Measurements from ENCODE around the gene FAAH.

FAAH gene

GRCh38 chr1:46446646-46447498 is 52.8 kb downstream of the FAAH start:
- TF ChIP-seq GATA2 (IDR thresholded peaks at IDR 0.05; ENCODE audit: low read depth, low read length), result no peak
- TF ChIP-seq GATA3 (IDR thresholded peaks at IDR 0.05; ENCODE audit: low read depth, low read length), result no peak

GRCh38 chr1:46447499-46448108 is 53.5 kb downstream of the FAAH start:
- TF ChIP-seq GATA3 (IDR thresholded peaks at IDR 0.05; ENCODE audit: low read depth, low read length) (no peak), GATA2 (IDR thresholded peaks at IDR 0.05; ENCODE audit: low read depth, low read length) (no peak)

GRCh38 chr1:46448109-46448911 is 54.2 kb downstream of the FAAH start:
- TF ChIP-seq GATA3 (IDR thresholded peaks at IDR 0.05; ENCODE audit: low read depth, low read length) (no peak), GATA2 (IDR thresholded peaks at IDR 0.05; ENCODE audit: low read depth, low read length) (0 out of 2 replicates have a peak, but pooled peaks have one; percentile 22)

GRCh38 chr1:46449223-46450159 is 55.4 kb downstream of the FAAH start:
- TF ChIP-seq GATA3 (IDR thresholded peaks at IDR 0.05; ENCODE audit: low read depth, low read length) (no peak), GATA2 (IDR thresholded peaks at IDR 0.05; ENCODE audit: low read depth, low read length) (no peak)

- no peak for TF ChIP-seq GATA3 (IDR thresholded peaks at IDR 0.05; ENCODE audit: low read depth, low read length)
Observed at GRCh38 chr1:46450160-46450517, 56.0 kb downstream of the FAAH start.

GRCh38 chr1:46451948-46452930 is 58.1 kb downstream of the FAAH start:
- no peak for TF ChIP-seq GATA3 (IDR thresholded peaks at IDR 0.05; ENCODE audit: low read depth, low read length)
- TF ChIP-seq GATA2 (IDR thresholded peaks at IDR 0.05; ENCODE audit: low read depth, low read length), result no peak

GRCh38 chr1:46452931-46453325 is 58.8 kb downstream of the FAAH start:
- no peak for TF ChIP-seq GATA2 (IDR thresholded peaks at IDR 0.05; ENCODE audit: low read depth, low read length)
- no peak for TF ChIP-seq GATA3 (IDR thresholded peaks at IDR 0.05; ENCODE audit: low read depth, low read length)

- TF ChIP-seq GATA2 (IDR thresholded peaks at IDR 0.05; ENCODE audit: low read depth, low read length) (no peak), GATA3 (IDR thresholded peaks at IDR 0.05; ENCODE audit: low read depth, low read length) (no peak)
Observed at GRCh38 chr1:46453449-46453848, 59.3 kb downstream of the FAAH start.

GRCh38 chr1:46455951-46456350 is 61.8 kb downstream of the FAAH start:
- TF ChIP-seq GATA2 (IDR thresholded peaks at IDR 0.05; ENCODE audit: low read depth, low read length), result no peak
- TF ChIP-seq GATA3 (IDR thresholded peaks at IDR 0.05; ENCODE audit: low read depth, low read length), result no peak

- TF ChIP-seq GATA2 (IDR thresholded peaks at IDR 0.05; ENCODE audit: low read depth, low read length), result no peak
- no peak for TF ChIP-seq GATA3 (IDR thresholded peaks at IDR 0.05; ENCODE audit: low read depth, low read length)
Observed at GRCh38 chr1:46456411-46456963, 62.4 kb downstream of the FAAH start.

GRCh38 chr1:46457178-46457577 is 63.1 kb downstream of the FAAH start:
- TF ChIP-seq GATA3 (IDR thresholded peaks at IDR 0.05; ENCODE audit: low read depth, low read length) (no peak), GATA2 (IDR thresholded peaks at IDR 0.05; ENCODE audit: low read depth, low read length) (no peak)

GRCh38 chr1:46458190-46458589 is 64.1 kb downstream of the FAAH start:
- TF ChIP-seq GATA3 (IDR thresholded peaks at IDR 0.05; ENCODE audit: low read depth, low read length), result no peak
- TF ChIP-seq GATA2 (IDR thresholded peaks at IDR 0.05; ENCODE audit: low read depth, low read length), result no peak

Data from SH-SY5Y (cell line).